SJSA1 (cell line): ENCODE results near the gene LZTR1. TPM values are rescaled to one million over a fixed set of nuclear protein-coding genes. Genes with fewer than 3 reads are reported as not detected.

Experiments
- total RNA-seq: library from RNA; depleted of rRNA; stranded (reverse); fragments of >200 nt; shearing (Covaris generic); gene quantifications from 2 replicates; pipeline ENCODE4 v1.2.3, GENCODE V29; 2014; rRNA removed

LZTR1 gene
- total RNA-seq, 1 experiment from 2014 or later, result 21.9 TPM

Other genes with a start within 250 kb of the LZTR1 start
- not detected in 2 replicates for gene SERPIND1, start 208.2 kb upstream of the LZTR1 start, total RNA-seq
- gene PI4KA, start 123.5 kb upstream of the LZTR1 start, total RNA-seq, result 24.9 and 29.6 TPM in 2 replicates
- 10.4 and 17.2 TPM in 2 replicates for gene SNAP29, start 123.3 kb upstream of the LZTR1 start, total RNA-seq
- 49.0 and 53.9 TPM in 2 replicates for gene CRKL, start 64.9 kb upstream of the LZTR1 start, total RNA-seq
- gene AIFM3, start 15.0 kb upstream of the LZTR1 start, total RNA-seq, result not detected in 2 replicates
- 49.0 and 51.1 TPM in 2 replicates for gene THAP7, start 19.8 kb downstream of the LZTR1 start, total RNA-seq
- 0.05 and 0.16 TPM in 2 replicates for gene P2RX6, start 32.9 kb downstream of the LZTR1 start, total RNA-seq
- not detected in 2 replicates for gene SLC7A4, start 50.3 kb downstream of the LZTR1 start, total RNA-seq
- gene LRRC74B, start 63.6 kb downstream of the LZTR1 start, total RNA-seq, result not detected in 2 replicates